Measurements from ENCODE around the gene CDH13.

Gene CDH13

DNA sequence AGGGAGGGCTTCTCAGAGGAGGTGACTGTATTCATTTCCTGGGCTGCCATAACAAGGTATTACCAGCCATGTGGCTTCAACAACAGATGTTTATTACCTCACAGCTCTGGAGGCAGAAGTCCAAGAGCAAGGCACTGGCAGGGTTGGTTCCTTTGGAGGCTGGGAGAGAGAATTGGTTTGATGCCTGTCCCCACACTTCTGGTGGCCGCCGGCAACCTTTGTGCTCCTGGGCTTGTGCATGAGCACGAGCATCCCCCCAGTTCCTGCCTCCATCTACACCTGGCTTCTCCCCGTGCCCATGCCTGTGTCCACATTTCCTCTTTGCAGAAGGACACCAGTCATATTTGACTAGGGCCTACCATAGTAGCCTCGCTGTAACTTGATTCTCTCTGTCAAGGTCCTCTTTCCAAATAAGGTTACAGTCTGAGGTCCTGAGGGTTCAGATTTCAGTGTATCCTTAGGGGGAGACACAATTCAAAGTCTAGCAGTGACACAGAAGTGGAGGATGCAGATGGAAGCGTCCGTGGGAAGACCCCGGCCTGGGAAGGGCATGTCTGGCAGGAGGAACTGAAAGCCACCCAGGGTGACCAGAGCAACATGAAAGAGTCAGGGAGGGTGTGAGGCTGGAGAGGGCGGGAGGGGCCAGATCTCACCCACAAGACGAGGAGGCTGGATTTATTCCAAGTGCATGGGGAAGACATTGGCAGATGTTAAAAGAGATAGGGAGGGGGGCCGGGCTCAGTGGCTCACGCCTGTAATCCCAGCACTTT is 992.8 kb downstream of the CDH13 start:
- DNase-seq (ENCODE audit: low spot score) = no peak

GRCh38 chr16:83622010-83622409 is 995.2 kb downstream of the CDH13 start:
- no peak for DNase-seq (ENCODE audit: low spot score)

DNA sequence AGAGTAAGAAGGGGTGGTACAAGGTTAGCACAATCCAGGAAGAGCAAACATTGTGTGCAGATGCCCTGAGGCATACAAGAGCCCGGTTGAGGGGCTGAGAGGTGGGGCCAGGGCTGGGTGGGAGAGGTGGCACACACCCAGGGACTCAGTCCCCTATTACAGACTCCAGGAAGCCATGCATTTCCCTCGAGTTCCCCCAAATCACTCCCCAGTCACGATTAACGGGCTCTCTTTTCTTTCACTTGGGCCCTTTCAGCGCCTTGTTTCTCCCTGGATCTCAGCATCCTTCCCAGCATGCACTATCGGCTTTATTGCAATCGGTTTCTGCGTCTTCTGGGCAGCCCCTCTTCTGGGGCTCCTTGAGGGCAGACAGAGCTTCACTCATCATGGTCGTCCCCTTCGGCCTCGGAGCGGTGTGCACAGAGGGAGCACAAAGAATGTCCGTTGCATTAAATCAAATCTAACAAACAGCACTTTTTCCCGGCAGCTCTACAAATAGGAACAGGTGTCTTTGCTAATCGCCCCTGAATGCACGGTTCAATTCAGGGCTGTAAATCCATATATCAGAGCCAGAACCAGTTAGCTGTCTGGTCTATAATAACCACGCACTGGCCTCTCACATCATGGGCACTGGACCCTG is 996.4 kb downstream of the CDH13 start:
- no peak for DNase-seq (ENCODE audit: low spot score)

GRCh38 chr16:83623892-83624291 is 997.1 kb downstream of the CDH13 start:
- no peak for DNase-seq (ENCODE audit: low spot score)

- no peak for DNase-seq (ENCODE audit: low spot score)
Observed at GRCh38 chr16:83624429-83625120, 997.8 kb downstream of the CDH13 start.

GRCh38 chr16:83626204-83626603 is 999.4 kb downstream of the CDH13 start:
- no peak for DNase-seq (ENCODE audit: low spot score)

DNA sequence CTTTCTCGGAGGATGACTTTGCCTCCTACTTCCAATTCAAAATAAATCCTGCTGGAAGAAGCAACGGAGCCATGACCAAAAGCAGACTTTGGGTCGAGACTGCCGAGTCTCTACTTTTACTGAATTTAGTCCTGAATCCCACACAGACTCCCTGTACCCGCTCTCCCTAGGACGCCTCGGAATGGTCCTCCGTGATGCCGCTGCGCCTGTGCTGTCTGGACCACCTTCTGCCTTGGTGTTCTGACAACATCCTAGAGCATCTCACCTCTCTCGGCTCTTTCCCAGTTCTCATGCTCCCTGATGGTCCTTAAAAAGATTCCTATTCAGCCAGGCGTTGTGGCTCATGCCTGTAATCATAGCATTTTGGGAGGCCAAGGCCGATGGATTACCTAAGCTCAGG is 999.9 kb downstream of the CDH13 start:
- no peak for DNase-seq (ENCODE audit: low spot score)

DNA sequence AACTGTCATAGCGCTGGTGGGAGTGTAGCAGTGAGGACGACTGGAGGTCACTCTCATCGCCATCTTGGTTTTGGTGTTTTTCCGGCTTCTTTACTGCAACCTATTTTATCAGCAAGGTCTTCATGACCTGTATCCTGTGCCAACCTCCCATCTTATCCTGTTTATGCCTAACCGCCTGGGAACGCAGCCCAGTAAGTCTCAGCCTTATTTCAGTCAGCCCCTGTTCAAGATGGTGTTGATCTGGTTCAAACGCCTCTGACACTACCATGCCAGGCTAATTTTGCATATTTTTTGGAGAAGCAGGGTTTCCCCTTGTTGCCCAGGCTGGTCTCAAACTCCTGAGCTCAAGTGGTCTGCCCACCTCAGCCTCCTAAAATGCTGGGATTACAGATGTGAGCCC is 1001.2 kb downstream of the CDH13 start:
- no peak for DNase-seq (ENCODE audit: low spot score)

DNA sequence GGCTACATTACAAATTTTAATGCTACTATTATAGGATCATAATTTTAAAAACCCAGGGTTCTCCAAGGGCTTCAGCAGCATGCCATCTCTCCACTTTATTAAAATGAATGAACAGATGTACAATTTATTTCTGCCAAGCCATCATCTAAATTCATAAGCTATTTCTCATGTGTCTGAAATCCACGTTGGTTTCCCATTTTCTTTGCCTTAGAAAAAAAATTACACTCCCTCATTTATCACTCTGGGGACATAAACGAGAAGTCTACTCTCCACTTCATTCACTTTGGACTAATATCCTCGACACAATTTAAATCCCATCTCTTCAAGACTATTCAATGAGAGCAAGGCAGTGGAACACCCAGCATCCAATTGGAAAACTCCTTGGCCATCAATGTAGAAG is 1002.7 kb downstream of the CDH13 start:
- no peak for DNase-seq (ENCODE audit: low spot score)

DNA sequence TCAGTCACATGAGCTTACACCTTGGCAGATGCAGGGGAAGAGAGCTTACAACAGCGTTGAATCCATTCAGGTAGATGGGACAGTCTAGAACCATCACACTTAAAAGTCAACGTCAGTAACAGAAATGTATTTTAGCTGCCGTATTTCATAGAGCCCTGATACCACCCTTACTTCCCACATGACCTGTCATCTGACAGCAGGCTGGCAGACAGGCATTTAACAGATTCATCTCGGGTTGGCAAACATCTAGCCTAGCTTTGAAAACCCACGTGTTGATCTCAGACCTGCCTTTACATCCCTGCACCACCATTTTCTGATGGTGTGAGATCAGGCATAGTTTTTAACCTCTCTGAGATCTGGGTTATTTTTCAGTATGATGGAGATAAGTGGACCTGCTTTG is 1003.1 kb downstream of the CDH13 start:
- DNase-seq (ENCODE audit: low spot score) = no peak

- DNase-seq (ENCODE audit: low spot score) = no peak
Observed at GRCh38 chr16:83630979-83631378, 1004.2 kb downstream of the CDH13 start.

DNA sequence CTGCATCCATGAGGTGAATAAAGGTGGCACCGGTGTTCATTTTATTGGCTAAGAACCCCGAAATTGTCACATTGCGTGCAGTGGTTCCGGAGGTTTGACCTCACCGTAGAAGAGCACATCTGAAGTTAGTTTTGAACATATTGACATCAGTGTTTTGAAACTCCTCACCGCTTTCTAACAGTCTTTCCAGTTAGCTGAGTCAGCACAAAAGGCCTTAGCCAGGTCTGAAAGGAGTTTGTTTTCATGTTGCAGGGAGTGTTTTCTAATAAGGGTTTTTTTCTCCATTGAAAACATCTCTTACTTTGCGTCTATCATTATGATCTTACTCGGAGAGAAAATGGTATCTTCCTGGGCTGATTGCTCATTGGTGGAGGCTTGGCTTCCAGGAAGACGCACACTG is 1006.5 kb downstream of the CDH13 start:
- DNase-seq (ENCODE audit: low spot score) = no peak

GRCh38 chr16:83648347-83648746 is 1021.6 kb downstream of the CDH13 start:
- DNase-seq (ENCODE audit: low spot score) = no peak

DNA sequence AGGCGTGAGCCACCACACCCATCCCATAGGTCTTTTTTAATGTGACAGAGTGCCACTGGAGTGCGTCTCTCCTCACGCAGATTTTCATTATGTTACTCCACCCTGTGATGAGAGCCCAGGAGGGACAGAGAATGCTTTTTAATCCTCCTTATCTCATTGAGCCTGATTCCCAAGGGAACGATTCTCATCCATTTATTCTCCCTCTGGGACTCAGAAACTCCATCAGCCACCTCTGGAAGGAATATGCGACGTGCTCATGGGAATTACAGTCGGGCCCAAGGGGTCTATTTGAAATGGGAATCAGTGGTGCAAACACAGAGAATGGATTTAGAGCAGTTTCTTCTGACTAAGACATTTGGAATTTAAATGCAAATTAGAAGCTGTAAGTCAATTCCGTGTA is 1025.1 kb downstream of the CDH13 start:
- DNase-seq (ENCODE audit: low spot score) = no peak

DNA sequence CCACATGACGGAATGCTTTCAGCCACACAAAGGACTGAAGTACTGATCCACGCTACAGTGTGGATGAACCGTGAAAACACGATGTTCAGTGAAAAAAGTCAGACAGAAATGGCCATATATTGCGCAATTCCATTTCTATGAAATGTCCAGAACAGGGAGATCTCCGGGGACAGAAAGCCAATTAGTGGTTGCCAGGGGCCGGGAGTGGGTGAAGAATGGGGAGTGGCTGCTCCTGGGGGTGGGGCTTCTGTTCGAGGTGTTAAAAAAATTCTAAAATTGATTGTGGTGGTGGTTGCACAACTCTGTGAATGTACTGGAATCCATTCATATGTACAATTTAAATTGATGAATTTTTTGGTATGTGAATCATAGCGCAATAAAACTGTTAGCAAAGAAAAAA is 1026.2 kb downstream of the CDH13 start:
- no peak for DNase-seq (ENCODE audit: low spot score)

DNA sequence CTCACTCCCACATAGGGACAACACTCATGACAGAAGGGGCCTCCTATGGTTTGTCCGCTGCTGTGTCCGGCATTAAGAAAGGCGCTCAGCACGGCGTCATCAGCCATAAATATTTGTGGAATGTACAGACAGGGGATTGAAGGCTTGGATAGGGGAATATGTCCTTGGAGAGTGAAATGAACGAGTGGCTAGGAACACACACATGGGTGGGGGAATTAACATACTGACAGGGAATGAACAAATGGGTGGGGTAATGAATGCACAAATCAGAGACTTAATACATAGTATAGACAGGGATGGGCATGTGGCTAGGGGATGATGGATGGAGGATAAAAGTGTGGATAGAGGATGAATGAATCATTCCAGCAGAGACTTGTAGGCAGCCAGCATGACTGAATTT is 1027.0 kb downstream of the CDH13 start:
- DNase-seq (ENCODE audit: low spot score) = no peak

GRCh38 chr16:83660282-83660681 is 1033.5 kb downstream of the CDH13 start:
- DNase-seq (ENCODE audit: low spot score) = no peak

- DNase-seq (ENCODE audit: low spot score) = no peak
Observed at GRCh38 chr16:83661656-83662055, 1034.9 kb downstream of the CDH13 start.

DNA sequence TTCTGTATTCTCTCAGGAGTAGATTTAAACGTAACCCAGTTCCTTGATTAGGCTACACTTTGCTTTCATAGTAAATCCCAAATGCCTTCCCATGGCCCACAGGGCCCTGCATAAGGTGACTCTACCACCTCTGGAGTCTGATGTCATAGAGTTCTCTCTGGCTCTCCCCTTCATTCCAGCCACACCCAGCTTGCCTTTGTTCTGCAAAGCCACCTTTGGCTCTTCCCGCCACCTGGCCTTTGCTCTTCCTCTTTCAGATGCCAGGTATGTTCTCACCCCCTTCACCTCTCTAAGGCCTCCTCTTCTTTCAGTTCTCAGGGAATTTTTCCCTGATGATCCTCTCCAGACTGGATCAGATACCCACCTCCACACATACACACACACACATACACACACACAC is 1039.7 kb downstream of the CDH13 start:
- no peak for DNase-seq (ENCODE audit: low spot score)

GRCh38 chr16:83669456-83669855 is 1042.7 kb downstream of the CDH13 start:
- no peak for DNase-seq (ENCODE audit: low spot score)

GRCh38 chr16:83674931-83675535 is 1048.3 kb downstream of the CDH13 start:
- DNase-seq (ENCODE audit: low spot score) = no peak

DNA sequence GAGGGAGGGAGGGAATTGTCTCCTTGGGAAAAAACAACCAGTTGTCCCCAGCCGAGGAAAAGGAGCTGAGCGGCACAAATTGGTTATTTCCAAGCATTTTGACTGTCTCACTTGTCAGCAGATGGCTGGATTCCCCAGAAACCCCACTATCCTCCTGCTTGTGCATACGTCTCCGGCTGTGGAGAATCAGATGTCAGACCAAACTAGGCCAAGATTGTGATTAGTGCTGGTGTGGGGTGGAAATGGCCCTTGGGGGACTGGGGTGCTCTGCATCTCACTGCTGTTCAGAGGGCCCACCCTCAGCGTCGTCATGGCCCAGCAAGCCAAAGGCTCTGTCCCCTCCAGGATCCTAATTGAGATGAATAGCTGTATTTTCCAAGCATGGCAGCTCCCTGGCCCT is 1049.3 kb downstream of the CDH13 start:
- no peak for DNase-seq (ENCODE audit: low spot score)

GRCh38 chr16:83680980-83681379 is 1054.2 kb downstream of the CDH13 start:
- no peak for DNase-seq (ENCODE audit: low spot score)

All from putamen (tissue), 1 donor.